ENCODE data around the gene IBTK. TPM values are rescaled to one million over a fixed set of nuclear protein-coding genes. Genes with fewer than 3 reads are reported as not detected.

Gene IBTK
- total RNA-seq, 1 experiment from 2014 or later = 36.6 TPM

GRCh38 chr6:82263916-82264315 lies 16.4 kb upstream of the IBTK start (continued):
- TF ChIP-seq, protein P1, sequence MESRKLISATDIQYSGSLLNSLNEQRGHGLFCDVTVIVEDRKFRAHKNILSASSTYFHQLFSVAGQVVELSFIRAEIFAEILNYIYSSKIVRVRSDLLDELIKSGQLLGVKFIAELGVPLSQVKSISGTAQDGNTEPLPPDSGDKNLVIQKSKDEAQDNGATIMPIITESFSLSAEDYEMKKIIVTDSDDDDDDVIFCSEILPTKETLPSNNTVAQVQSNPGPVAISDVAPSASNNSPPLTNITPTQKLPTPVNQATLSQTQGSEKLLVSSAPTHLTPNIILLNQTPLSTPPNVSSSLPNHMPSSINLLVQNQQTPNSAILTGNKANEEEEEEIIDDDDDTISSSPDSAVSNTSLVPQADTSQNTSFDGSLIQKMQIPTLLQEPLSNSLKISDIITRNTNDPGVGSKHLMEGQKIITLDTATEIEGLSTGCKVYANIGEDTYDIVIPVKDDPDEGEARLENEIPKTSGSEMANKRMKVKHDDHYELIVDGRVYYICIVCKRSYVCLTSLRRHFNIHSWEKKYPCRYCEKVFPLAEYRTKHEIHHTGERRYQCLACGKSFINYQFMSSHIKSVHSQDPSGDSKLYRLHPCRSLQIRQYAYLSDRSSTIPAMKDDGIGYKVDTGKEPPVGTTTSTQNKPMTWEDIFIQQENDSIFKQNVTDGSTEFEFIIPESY (IDR thresholded peaks at IDR 0.05; ENCODE audit: extremely low read depth, insufficient replicate concordance, low read length) = no peak
- TF ChIP-seq POLR2AphosphoS5 (IDR thresholded peaks at IDR 0.05; ENCODE audit: low read depth, low read length) (no peak), SIN3A (IDR thresholded peaks at IDR 0.05; ENCODE audit: low read depth) (no peak), SRF (IDR thresholded peaks at IDR 0.05; ENCODE audit: low read depth) (no peak), JUND (IDR thresholded peaks at IDR 0.05) (no peak), EZH2phosphoT487 (IDR thresholded peaks at IDR 0.05; ENCODE audit: borderline replicate concordance) (no peak), ZNF274 (IDR thresholded peaks at IDR 0.05; ENCODE audit: low read depth, low read length) (no peak), CEBPB (IDR thresholded peaks at IDR 0.05; ENCODE audit: low read depth) (no peak), TCF7L2 (IDR thresholded peaks at IDR 0.05; ENCODE audit: borderline replicate concordance, extremely low read depth, insufficient read depth, insufficient read length) (no peak), FOSL1 (IDR thresholded peaks at IDR 0.05; ENCODE audit: low read depth) (no peak), ELF1 (IDR thresholded peaks at IDR 0.05; ENCODE audit: borderline replicate concordance, low read depth) (no peak)
- TF ChIP-seq, protein P2, sequence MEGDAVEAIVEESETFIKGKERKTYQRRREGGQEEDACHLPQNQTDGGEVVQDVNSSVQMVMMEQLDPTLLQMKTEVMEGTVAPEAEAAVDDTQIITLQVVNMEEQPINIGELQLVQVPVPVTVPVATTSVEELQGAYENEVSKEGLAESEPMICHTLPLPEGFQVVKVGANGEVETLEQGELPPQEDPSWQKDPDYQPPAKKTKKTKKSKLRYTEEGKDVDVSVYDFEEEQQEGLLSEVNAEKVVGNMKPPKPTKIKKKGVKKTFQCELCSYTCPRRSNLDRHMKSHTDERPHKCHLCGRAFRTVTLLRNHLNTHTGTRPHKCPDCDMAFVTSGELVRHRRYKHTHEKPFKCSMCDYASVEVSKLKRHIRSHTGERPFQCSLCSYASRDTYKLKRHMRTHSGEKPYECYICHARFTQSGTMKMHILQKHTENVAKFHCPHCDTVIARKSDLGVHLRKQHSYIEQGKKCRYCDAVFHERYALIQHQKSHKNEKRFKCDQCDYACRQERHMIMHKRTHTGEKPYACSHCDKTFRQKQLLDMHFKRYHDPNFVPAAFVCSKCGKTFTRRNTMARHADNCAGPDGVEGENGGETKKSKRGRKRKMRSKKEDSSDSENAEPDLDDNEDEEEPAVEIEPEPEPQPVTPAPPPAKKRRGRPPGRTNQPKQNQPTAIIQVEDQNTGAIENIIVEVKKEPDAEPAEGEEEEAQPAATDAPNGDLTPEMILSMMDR (IDR thresholded peaks at IDR 0.05 in 2 of 3, conservative IDR thresholded peaks at IDR 0.05 in 1 of 3; ENCODE audit: borderline replicate concordance in 1 of 3, insufficient read depth in 1 of 3, low read depth in 2 of 3, low read length in 2 of 3) = no peak
- TF ChIP-seq, protein P3, sequence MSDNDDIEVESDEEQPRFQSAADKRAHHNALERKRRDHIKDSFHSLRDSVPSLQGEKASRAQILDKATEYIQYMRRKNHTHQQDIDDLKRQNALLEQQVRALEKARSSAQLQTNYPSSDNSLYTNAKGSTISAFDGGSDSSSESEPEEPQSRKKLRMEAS (IDR thresholded peaks at IDR 0.05) = no peak

Data from HCT116 (cell line).